GM10266 (cell line): ENCODE results near the gene CTRL.

ENCODE experiments used
- DNase-seq: peaks from one replicate; pipeline ENCODE4 v3.0.0; 2012; ENCODE audit errors: extremely low spot score
- TF ChIP-seq, protein P1 (sequence below): IDR thresholded peaks from 2 replicates; pipeline ENCODE4 v1.5.1; 2012; ENCODE audit warnings: mild to moderate bottlenecking, low read depth; ENCODE audit not compliant: control insufficient read depth, insufficient read depth; ENCODE audit errors: missing control alignments

The CTRL gene

DNA sequence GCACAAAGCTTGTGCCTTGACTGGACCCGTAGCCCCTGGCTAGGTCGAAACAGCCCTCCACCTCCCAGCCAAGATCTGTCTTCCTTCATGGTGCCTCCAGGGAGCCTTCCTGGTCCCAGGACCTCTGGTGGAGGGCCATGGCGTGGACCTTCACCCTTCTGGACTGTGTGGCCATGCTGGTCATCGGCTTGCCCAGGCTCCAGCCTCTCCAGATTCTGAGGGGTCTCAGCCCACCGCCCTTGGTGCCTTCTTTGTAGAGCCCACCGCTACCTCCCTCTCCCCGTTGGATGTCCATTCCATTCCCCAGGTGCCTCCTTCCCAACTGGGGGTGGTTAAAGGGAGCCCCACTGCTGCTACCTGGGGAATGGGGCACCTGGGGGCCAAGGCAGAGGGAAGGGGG lies 3.5 kb downstream of the CTRL start:
- DNase-seq = no peak
- TF ChIP-seq, protein P1, sequence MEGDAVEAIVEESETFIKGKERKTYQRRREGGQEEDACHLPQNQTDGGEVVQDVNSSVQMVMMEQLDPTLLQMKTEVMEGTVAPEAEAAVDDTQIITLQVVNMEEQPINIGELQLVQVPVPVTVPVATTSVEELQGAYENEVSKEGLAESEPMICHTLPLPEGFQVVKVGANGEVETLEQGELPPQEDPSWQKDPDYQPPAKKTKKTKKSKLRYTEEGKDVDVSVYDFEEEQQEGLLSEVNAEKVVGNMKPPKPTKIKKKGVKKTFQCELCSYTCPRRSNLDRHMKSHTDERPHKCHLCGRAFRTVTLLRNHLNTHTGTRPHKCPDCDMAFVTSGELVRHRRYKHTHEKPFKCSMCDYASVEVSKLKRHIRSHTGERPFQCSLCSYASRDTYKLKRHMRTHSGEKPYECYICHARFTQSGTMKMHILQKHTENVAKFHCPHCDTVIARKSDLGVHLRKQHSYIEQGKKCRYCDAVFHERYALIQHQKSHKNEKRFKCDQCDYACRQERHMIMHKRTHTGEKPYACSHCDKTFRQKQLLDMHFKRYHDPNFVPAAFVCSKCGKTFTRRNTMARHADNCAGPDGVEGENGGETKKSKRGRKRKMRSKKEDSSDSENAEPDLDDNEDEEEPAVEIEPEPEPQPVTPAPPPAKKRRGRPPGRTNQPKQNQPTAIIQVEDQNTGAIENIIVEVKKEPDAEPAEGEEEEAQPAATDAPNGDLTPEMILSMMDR = no peak

GRCh38 chr16:67927131-67927941 lies 4.3 kb downstream of the CTRL start:
- DNase-seq = no peak
- TF ChIP-seq, protein P1 = no peak

- TF ChIP-seq, protein P1 = no peak
- DNase-seq = no peak
These were observed 5.4 kb downstream of the CTRL start for GRCh38 chr16:67926181-67926750.

DNA sequence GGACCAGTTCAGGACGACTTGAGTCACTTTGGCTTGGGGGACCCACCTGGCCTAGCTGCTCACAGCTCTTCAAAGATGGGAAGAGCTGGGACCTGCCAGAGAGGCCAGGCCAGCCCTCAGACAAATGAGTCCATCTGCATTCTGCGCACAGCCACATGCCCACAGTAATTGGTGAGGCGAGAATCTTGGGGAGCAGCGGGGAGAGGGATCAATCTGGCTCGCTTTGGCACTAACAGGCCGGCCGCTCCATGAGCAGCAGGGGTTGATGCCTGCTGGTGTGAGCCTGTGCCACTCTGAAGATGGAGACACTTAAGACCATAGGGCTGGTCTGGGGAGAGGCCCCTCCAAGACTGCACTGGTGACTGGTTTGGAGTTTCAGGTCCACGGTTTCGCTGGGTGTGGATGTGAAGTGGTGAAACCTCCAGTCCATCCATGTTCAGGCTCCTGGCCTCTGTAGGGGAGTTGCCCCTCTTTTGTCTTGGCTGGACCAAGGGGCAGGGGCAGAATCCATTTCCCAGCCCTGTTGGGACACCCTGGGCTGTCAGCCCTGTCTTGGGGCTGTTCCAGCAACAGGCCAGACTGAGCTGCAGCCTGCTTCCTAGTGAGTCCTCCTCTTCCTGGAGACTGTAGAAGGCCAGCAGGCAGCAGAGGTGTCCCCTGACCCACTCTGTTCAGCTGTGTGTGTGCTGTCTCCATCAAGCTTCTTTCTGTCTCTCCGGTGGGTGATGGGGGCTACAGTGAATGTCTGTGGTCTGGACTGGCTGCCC lies 7.3 kb downstream of the CTRL start:
- DNase-seq = no peak
- TF ChIP-seq, protein P1 = no peak

- TF ChIP-seq, protein P1 = no peak
- DNase-seq = no peak
These were observed 8.1 kb downstream of the CTRL start for GRCh38 chr16:67923414-67924116.

DNA sequence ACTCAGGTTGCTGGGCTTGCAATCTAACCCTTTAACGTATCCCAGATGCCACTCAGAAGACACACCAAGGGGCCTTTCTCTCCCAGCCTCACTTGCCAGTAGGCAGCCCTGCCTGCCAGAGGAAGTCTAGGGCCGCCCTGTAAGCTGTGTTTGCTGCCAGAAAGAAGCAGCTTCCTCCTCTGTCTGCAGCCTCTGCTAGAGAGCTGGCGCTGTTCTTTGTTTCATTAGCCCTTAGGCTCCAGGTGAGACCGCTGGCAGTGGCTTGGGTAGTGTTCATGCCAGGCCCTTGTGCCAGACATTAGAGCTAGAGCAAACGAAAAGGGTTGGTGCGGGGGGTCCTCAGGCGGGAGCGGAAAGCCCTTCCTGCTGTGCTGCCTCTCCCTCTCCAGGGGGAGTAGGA lies 8.9 kb downstream of the CTRL start:
- no peak for DNase-seq
- TF ChIP-seq, protein P1 = no peak
